Measurements from ENCODE around the gene MYADM. TPM values are rescaled to one million over a fixed set of nuclear protein-coding genes. Genes with fewer than 3 reads are reported as not detected.

Gene MYADM
- total RNA-seq, 1 donor, result 17.4 TPM

DNA sequence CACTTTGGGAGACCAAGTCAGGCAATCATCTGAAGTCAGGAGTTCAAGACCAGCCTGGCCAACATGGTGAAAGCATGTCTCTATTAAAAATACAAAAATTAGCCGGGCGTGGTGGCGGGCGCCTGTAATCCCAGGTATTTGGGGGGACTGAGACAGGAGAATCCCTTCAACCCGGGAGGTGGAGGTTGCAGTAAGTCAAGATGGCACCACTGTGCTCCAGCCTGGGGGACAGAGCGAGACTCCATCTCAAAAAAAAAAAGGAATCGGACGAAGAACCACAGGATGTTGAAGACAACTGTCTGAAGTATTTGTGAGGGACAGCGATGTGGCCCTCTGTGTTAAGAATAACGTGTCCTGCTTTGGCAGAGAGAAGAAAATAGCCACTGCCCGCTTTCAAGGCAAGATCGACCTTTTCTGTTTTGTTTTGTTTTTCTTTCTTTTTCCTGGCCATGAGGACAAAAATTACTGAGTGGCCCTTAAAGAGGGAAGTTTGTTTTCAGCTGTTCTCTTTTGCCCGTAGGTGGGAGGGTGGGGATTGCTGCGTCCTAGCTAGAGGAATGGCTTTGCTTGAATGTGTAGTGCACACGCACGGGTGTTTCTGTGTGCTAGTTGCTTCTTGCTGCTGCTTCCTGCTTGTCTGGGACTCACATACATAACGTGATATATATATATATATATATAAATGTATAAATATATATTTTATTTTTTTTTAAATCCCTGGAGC lies 8.1 kb downstream of the MYADM start:
- Histone ChIP-seq H3K27me3 (ENCODE audit: insufficient read depth, low read length) (peaks cover 14% of the 10 kb centered on the region), H3K36me3 (ENCODE audit: insufficient read depth, low read length) (peaks cover 41% of the 10 kb centered on the region), H3K9me3 (ENCODE audit: low read depth, low read length) (no peaks in the 10 kb centered on the region), H3K4me3 (ENCODE audit: insufficient read depth, low read length) (no peak overlapping the region), H3K4me2 (ENCODE audit: insufficient read depth, low read length) (no peak overlapping the region), H4K20me1 (ENCODE audit: insufficient read depth, low read length) (peaks cover 29% of the 10 kb centered on the region), H3K4me1 (ENCODE audit: insufficient read depth, low read length) (peaks cover 5% of the 10 kb centered on the region), H3K79me2 (ENCODE audit: insufficient read depth, low read length) (peaks cover 9% of the 10 kb centered on the region), H2AFZ (ENCODE audit: low read length) (no peak overlapping the region), H3K27ac (ENCODE audit: low read depth, low read length) (no peak overlapping the region)
- TF ChIP-seq, protein P1, sequence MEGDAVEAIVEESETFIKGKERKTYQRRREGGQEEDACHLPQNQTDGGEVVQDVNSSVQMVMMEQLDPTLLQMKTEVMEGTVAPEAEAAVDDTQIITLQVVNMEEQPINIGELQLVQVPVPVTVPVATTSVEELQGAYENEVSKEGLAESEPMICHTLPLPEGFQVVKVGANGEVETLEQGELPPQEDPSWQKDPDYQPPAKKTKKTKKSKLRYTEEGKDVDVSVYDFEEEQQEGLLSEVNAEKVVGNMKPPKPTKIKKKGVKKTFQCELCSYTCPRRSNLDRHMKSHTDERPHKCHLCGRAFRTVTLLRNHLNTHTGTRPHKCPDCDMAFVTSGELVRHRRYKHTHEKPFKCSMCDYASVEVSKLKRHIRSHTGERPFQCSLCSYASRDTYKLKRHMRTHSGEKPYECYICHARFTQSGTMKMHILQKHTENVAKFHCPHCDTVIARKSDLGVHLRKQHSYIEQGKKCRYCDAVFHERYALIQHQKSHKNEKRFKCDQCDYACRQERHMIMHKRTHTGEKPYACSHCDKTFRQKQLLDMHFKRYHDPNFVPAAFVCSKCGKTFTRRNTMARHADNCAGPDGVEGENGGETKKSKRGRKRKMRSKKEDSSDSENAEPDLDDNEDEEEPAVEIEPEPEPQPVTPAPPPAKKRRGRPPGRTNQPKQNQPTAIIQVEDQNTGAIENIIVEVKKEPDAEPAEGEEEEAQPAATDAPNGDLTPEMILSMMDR (IDR thresholded peaks at IDR 0.05; ENCODE audit: extremely low read depth, low read depth, low read length), result no peak
- peak; percentile 49 for DNase-seq (ENCODE audit: insufficient read length, low spot score, missing footprints)

DNA sequence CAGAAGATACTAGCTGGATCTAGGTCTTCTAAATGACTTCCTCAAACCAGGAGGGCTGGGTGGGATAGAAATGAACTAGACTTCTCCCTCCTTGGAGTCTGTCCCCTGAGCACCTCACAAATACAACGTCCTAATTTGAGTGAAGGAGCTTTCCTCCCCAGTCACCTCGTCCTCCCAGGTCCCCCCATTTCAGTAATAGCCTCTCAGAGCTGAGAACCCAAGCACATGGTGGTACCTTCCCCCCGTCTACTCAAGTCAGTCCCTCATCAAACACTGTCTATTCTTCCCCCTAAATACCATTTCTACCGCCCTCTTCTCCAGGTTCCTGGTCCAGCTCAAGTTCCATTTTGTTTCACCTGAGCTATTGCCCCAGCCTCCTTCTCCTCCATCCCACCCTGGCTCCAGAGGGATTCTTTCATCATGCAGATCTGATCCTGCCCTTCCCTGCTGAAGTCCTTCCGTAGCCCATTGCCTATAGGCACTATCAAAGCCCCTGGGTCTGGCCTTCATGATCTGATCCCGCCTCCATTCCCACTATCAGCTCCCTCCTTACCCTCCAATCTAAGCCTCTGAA lies 9.1 kb downstream of the MYADM start:
- Histone ChIP-seq H3K4me1 (ENCODE audit: insufficient read depth, low read length) (peaks cover 14% of the 10 kb centered on the region), H3K36me3 (ENCODE audit: insufficient read depth, low read length) (peaks cover 36% of the 10 kb centered on the region), H2AFZ (ENCODE audit: low read length) (no peak overlapping the region), H3K79me2 (ENCODE audit: insufficient read depth, low read length) (peaks cover 3% of the 10 kb centered on the region), H3K27me3 (ENCODE audit: insufficient read depth, low read length) (peaks cover 24% of the 10 kb centered on the region), H3K4me3 (ENCODE audit: insufficient read depth, low read length) (no peak overlapping the region), H4K20me1 (ENCODE audit: insufficient read depth, low read length) (peaks cover 22% of the 10 kb centered on the region), H3K9me3 (ENCODE audit: low read depth, low read length) (no peaks in the 10 kb centered on the region), H3K4me2 (ENCODE audit: insufficient read depth, low read length) (no peak overlapping the region), H3K27ac (ENCODE audit: low read depth, low read length) (no peak overlapping the region)
- TF ChIP-seq, protein P1 (IDR thresholded peaks at IDR 0.05; ENCODE audit: extremely low read depth, low read depth, low read length), result no peak
- peak; percentile 52 for DNase-seq (ENCODE audit: insufficient read length, low spot score, missing footprints)

DNA sequence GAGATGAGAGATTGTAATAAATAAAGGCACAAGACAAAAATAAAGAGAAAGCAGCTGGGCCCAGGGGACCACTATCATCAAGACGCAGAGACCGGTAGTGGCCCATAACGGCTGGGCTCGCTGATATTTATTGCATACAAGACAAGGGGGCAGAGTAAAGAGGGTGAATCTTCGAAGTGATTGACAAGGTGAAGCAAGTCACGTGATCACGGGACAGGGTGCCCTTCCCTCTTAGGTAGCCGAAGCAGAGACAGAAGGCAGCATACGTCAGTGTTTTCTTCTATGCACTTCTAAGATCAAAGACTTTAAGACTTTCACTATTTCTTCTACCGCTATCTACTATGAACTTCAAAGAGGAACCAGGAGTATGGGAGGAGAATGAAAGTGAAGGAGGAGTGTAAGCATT lies 9.7 kb downstream of the MYADM start:
- H3K4me3 ChIP-seq (ENCODE audit: insufficient read depth, low read length), result no peak overlapping the region
- H3K4me2 ChIP-seq (ENCODE audit: insufficient read depth, low read length), result no peak overlapping the region
- H3K36me3 ChIP-seq (ENCODE audit: insufficient read depth, low read length), result peaks cover 36% of the 10 kb centered on the region
- H3K4me1 ChIP-seq (ENCODE audit: insufficient read depth, low read length), result peaks cover 16% of the 10 kb centered on the region
- no peak overlapping the region for H3K27ac ChIP-seq (ENCODE audit: low read depth, low read length)
- TF ChIP-seq, protein P1 (IDR thresholded peaks at IDR 0.05; ENCODE audit: extremely low read depth, low read depth, low read length), result no peak
- no peaks in the 10 kb centered on the region for H3K9me3 ChIP-seq (ENCODE audit: low read depth, low read length)
- H4K20me1 ChIP-seq (ENCODE audit: insufficient read depth, low read length), result peaks cover 21% of the 10 kb centered on the region
- DNase-seq (ENCODE audit: insufficient read length, low spot score, missing footprints), result no peak
- H2AFZ ChIP-seq (ENCODE audit: low read length), result no peak overlapping the region
- peaks cover 3% of the 10 kb centered on the region for H3K79me2 ChIP-seq (ENCODE audit: insufficient read depth, low read length)
- peaks cover 30% of the 10 kb centered on the region for H3K27me3 ChIP-seq (ENCODE audit: insufficient read depth, low read length)

DNA sequence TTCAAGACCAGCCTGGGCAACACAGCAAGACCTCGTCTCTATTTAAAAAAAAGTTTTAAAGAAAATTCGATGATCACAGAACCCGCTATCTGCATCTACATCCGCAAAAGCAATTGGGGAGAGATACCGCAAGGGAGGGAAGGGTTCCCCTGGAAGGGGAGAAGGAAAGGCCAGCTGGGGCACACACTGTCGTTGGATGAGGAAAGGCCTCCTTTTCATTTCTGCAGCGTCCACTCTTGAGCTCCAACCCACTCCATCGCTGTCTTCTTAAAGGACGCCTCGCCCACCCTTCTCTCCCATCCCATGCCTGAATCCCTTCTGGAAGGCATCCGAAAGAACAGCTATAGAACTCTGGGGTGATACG lies 11.1 kb downstream of the MYADM start:
- Histone ChIP-seq H3K4me2 (ENCODE audit: insufficient read depth, low read length) (peak overlapping the region; percentile 86), H4K20me1 (ENCODE audit: insufficient read depth, low read length) (peaks cover 11% of the 10 kb centered on the region), H3K27ac (ENCODE audit: low read depth, low read length) (no peak overlapping the region), H3K27me3 (ENCODE audit: insufficient read depth, low read length) (peaks cover 41% of the 10 kb centered on the region), H3K79me2 (ENCODE audit: insufficient read depth, low read length) (peaks cover 3% of the 10 kb centered on the region), H3K4me3 (ENCODE audit: insufficient read depth, low read length) (peak overlapping the region; percentile 76), H3K9me3 (ENCODE audit: low read depth, low read length) (no peaks in the 10 kb centered on the region), H3K4me1 (ENCODE audit: insufficient read depth, low read length) (peaks cover 16% of the 10 kb centered on the region), H3K36me3 (ENCODE audit: insufficient read depth, low read length) (peaks cover 27% of the 10 kb centered on the region), H2AFZ (ENCODE audit: low read length) (peak overlapping the region; percentile 87)
- DNase-seq (ENCODE audit: insufficient read length, low spot score, missing footprints), result peak; percentile 88
- TF ChIP-seq, protein P1 (IDR thresholded peaks at IDR 0.05; ENCODE audit: extremely low read depth, low read depth, low read length), result no peak
